ENCODE results near the gene ASB7.

The ASB7 gene

DNA sequence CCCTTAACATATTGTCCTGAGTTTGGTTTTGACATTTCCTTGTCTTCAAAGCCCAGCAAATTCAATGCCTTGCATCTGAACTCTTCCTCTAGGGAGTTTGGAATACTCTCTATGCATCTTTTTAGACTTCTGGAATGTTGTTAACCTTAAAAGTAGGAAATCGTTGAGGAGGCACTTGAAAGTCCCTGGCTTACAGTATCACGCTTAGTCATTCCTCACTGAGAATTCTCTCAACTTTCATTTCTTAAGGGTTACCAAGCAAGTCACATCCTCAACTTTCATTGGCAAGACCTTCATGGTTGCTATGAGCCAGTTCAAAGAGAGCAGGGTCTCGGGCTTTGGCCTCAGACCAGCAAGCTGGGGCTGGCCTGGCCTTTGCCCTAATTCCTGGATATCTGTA is 89.9 kb downstream of the ASB7 start:
- no peaks in the 10 kb centered on the region; the same call in 1 of the 2 replicates for H3K9me3 ChIP-seq (ENCODE audit: insufficient read depth, low read length)
- no peak overlapping the region for H3K4me3 ChIP-seq (ENCODE audit: insufficient read depth, low read length, poor library complexity, severe bottlenecking)
- H3K9me2 ChIP-seq (replicated peaks; ENCODE audit: insufficient read depth, low read length) = no peaks in the 10 kb centered on the region
- H3K9ac ChIP-seq (ENCODE audit: low read length) = no peak overlapping the region
- no peak overlapping the region for H3K27ac ChIP-seq (ENCODE audit: low read depth, low read length)
- H3K79me2 ChIP-seq (ENCODE audit: insufficient read depth, low read length) = no peaks in the 10 kb centered on the region
- H3K36me3 ChIP-seq (ENCODE audit: low read length) = no peaks in the 10 kb centered on the region
- H3K27me3 ChIP-seq (ENCODE audit: low read length) = no peaks in the 10 kb centered on the region
- no peaks in the 10 kb centered on the region for H3F3A ChIP-seq (ENCODE audit: insufficient read depth)
- H2AFZ ChIP-seq (ENCODE audit: low read depth, low read length, severe bottlenecking) = no peak overlapping the region
- no peak overlapping the region for H3K4me2 ChIP-seq (ENCODE audit: low read depth, low read length, poor library complexity, severe bottlenecking)
- H4K20me1 ChIP-seq (ENCODE audit: low read depth, low read length) = no peaks in the 10 kb centered on the region
- TF ChIP-seq, protein P1, sequence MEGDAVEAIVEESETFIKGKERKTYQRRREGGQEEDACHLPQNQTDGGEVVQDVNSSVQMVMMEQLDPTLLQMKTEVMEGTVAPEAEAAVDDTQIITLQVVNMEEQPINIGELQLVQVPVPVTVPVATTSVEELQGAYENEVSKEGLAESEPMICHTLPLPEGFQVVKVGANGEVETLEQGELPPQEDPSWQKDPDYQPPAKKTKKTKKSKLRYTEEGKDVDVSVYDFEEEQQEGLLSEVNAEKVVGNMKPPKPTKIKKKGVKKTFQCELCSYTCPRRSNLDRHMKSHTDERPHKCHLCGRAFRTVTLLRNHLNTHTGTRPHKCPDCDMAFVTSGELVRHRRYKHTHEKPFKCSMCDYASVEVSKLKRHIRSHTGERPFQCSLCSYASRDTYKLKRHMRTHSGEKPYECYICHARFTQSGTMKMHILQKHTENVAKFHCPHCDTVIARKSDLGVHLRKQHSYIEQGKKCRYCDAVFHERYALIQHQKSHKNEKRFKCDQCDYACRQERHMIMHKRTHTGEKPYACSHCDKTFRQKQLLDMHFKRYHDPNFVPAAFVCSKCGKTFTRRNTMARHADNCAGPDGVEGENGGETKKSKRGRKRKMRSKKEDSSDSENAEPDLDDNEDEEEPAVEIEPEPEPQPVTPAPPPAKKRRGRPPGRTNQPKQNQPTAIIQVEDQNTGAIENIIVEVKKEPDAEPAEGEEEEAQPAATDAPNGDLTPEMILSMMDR (IDR thresholded peaks at IDR 0.05; ENCODE audit: insufficient read depth, low read length, poor library complexity, severe bottlenecking) = no peak
- TF ChIP-seq EZH2phosphoT487 (conservative IDR thresholded peaks at IDR 0.05; ENCODE audit: low read length) = no peak

DNA sequence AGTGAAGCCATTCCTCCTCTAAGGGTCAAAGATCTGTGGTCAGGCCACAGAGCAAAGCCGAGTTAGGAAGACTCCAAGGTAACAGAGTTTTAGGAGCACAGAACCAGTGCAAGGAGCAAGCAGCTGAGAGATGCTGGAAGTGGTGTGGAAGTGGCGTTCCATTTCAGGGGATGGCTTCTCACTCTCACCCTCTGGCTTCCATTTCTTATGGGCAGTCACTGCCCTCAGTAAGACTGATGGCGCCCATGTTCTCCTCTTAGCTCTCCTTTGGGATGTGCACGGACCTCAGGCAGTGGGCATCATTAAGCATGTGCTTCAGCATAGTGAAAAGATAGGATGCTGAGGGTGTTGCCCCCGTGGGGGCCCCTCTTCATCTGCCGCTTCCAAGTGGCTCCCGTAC is 90.3 kb downstream of the ASB7 start:
- no peak overlapping the region for H3K4me3 ChIP-seq (ENCODE audit: insufficient read depth, low read length, poor library complexity, severe bottlenecking)
- H3K9me3 ChIP-seq (ENCODE audit: insufficient read depth, low read length) = no peaks in the 10 kb centered on the region; the same call in 1 of the 2 replicates
- H3K36me3 ChIP-seq (ENCODE audit: low read length) = no peaks in the 10 kb centered on the region
- no peaks in the 10 kb centered on the region for H3K79me2 ChIP-seq (ENCODE audit: insufficient read depth, low read length)
- no peaks in the 10 kb centered on the region for H3F3A ChIP-seq (ENCODE audit: insufficient read depth)
- no peak overlapping the region for H3K9ac ChIP-seq (ENCODE audit: low read length)
- H2AFZ ChIP-seq (ENCODE audit: low read depth, low read length, severe bottlenecking) = no peak overlapping the region
- no peak overlapping the region for H3K27ac ChIP-seq (ENCODE audit: low read depth, low read length)
- H3K27me3 ChIP-seq (ENCODE audit: low read length) = no peaks in the 10 kb centered on the region
- H3K9me2 ChIP-seq (replicated peaks; ENCODE audit: insufficient read depth, low read length) = no peaks in the 10 kb centered on the region
- no peak for TF ChIP-seq EZH2phosphoT487 (conservative IDR thresholded peaks at IDR 0.05; ENCODE audit: low read length)
- TF ChIP-seq, protein P1 (IDR thresholded peaks at IDR 0.05; ENCODE audit: insufficient read depth, low read length, poor library complexity, severe bottlenecking) = no peak
- no peaks in the 10 kb centered on the region for H4K20me1 ChIP-seq (ENCODE audit: low read depth, low read length)
- H3K4me2 ChIP-seq (ENCODE audit: low read depth, low read length, poor library complexity, severe bottlenecking) = no peak overlapping the region

DNA sequence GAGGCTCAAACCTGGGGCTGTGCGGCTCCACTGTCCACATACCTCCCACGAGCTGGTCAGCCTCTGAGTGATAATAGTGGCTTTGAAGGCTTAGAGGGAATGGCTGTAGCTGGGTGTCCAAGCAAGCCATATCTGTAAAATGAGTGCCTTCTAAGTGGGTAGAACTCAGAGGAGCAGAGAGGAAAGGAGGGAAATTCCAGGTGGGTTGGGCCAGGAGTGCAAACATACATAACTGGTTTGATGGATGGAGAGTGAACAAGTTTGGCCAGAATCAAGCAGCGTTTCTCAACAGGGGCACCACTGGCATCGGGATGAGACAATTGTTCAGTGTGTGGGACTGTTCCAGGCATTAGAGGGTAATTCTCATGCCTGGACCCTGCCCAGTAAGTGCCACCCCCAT is 91.1 kb downstream of the ASB7 start:
- Histone ChIP-seq H3K9me2 (replicated peaks; ENCODE audit: insufficient read depth, low read length) (no peaks in the 10 kb centered on the region), H3K79me2 (ENCODE audit: insufficient read depth, low read length) (no peaks in the 10 kb centered on the region), H4K20me1 (ENCODE audit: low read depth, low read length) (no peaks in the 10 kb centered on the region), H3K9me3 (ENCODE audit: insufficient read depth, low read length) (no peaks in the 10 kb centered on the region; the same call in 1 of the 2 replicates), H3F3A (ENCODE audit: insufficient read depth) (no peaks in the 10 kb centered on the region), H3K27me3 (ENCODE audit: low read length) (no peaks in the 10 kb centered on the region), H3K9ac (ENCODE audit: low read length) (no peak overlapping the region), H2AFZ (ENCODE audit: low read depth, low read length, severe bottlenecking) (no peak overlapping the region), H3K36me3 (ENCODE audit: low read length) (no peaks in the 10 kb centered on the region), H3K27ac (ENCODE audit: low read depth, low read length) (no peak overlapping the region), H3K4me3 (ENCODE audit: insufficient read depth, low read length, poor library complexity, severe bottlenecking) (no peak overlapping the region), H3K4me2 (ENCODE audit: low read depth, low read length, poor library complexity, severe bottlenecking) (no peak overlapping the region)
- TF ChIP-seq EZH2phosphoT487 (conservative IDR thresholded peaks at IDR 0.05; ENCODE audit: low read length) = no peak
- TF ChIP-seq, protein P1 (IDR thresholded peaks at IDR 0.05; ENCODE audit: insufficient read depth, low read length, poor library complexity, severe bottlenecking) = no peak

Measured in SU-DHL-6 (cell line).